ENCODE results near the gene RPS29.
A peak's percentile ranks its signal among the peaks of the same experiment; 100 is the strongest.
"Not testable (repeated sequence)": the region's sequence is repeated elsewhere in the genome, so short reads cannot be mapped to it uniquely, and the experiment has no call there.

RPS29 gene
- total RNA-seq = 572 to 729 reads per million in 2 donors

- DNase-seq = peak; percentile 77
Observed at GRCh38 chr14:49585803-49586672, at the start of gene RPS29. Gene RPS29, minus strand, starts transcription at chr14:49586380. Its CDS starts 34 bp downstream, at chr14:49586346.

DNA sequence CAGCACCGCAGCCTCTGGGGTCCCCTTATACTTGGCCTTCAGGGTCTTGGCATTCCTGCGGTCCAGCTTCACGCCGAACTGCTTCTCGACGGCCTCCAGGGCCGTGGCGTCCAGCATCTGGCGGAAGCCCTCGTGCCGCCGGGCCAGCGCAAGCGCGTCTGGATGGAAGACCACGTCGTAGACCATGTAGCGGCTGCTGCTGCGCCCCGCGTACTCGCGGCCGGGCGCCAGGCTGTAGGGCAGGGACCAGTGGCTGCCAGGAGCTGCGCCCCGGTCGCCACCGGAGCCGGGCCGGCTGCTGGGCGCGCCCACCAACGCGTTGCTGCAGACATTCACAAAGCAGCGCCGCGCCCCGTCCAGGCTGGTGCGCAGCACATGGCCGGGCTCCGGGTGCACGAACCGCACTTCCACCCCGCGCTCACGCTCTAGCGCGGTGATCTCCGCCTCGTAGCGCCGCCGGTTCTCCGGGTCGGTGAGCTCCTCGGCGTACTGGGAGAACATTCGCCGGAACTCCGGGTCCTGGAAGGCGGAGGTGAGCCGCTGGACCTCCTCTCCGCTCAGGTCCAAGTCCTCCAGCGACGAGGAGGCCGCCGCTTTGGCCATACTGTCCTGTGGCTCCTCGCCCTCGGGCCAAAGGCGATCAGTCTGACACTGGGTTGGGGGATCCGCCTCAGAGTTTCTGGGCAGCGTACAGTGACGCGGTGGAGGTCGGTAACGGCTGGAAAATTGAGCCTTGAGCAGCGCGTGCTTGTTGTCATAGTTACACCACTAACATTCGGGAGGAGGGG is 48.6 kb upstream of the RPS29 start, which contains the start of gene DNAAF2:
Gene DNAAF2, minus strand, starts transcription at position 698 of the 788 bp plus-strand sequence. Its CDS starts 95 bp downstream, at position 603.
- DNase-seq = peak; percentile 55

- peak; percentile 91 for DNase-seq
Observed at GRCh38 chr14:49633640-49634546, 47.7 kb upstream of the RPS29 start.

DNA sequence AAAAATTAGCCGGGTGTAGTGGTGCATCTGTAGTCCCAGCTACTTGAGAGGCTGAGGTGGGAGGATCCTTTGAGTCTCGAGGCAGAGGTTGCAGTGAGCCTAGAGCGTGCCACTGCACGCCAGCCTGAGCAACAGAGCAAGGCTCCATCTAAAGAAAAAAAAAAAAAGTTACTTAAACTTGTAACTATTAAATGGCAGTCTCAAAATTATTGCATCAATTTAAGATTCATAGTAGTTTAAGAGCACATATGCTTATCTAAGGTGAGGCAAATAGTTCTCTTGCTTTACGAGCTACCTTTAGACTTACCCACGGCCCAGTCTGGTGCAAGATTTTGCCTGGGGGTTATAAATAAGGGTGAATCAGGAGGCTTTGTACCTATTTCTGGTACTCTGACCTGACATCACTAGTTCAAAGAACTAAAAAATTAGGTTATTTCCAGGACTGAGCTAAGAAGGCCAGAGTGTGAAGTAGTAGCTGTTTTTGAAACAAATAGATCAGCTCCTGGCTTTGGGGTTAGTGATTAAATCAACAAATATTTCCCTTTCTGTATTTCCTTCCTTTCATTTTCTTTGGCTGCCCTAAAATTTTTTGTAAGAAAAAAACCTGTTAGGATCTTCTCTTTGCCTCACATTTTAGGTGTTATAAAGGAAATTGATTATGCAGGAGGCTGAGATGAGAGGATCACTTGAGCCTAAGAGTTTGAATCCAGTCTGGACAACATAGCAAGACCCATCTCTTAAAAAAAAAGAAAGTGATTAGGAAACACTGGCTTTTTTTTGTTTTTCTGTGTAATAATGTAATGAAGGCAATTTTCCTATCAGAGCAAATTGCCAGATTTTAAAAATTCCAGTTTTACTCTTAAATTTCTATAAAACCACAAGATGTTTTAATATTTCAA is 38.0 kb upstream of the RPS29 start:
- DNase-seq = no peak

DNA sequence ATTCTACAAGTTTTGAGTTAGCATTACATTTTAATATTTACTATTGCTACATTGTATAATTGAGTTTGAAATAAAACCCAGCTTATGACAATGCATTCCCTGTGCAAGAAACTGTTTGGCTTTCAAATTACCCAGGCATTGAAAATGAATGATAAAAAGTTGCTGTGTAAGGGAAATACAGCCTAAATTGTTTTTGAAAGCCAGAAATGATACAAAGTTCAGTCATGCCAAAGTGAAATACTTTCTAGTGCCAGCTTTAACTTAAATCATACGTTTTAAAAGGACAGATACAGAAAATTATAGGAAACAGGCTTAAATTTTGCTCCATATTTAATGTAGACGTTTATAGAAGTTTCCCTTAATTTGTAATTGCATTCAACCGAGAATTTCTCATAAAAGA is 37.2 kb upstream of the RPS29 start:
- DNase-seq = no peak

DNA sequence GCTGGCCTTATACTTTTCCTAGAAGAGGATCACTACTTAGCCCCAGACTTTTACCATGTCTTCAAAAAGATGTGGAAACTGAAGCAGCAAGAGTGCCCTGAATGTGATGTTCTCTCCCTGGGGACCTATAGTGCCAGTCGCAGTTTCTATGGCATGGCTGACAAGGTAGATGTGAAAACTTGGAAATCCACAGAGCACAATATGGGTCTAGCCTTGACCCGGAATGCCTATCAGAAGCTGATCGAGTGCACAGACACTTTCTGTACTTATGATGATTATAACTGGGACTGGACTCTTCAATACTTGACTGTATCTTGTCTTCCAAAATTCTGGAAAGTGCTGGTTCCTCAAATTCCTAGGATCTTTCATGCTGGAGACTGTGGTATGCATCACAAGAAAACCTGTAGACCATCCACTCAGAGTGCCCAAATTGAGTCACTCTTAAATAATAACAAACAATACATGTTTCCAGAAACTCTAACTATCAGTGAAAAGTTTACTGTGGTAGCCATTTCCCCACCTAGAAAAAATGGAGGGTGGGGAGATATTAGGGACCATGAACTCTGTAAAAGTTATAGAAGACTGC is 35.9 kb upstream of the RPS29 start:
- DNase-seq = no peak

GRCh38 chr14:49621114-49621881 is 35.1 kb upstream of the RPS29 start:
- peak; percentile 63 for DNase-seq

GRCh38 chr14:49620182-49621113 is 34.3 kb upstream of the RPS29 start, which contains the start of the genes MGAT2 and RPL36AL:
Gene MGAT2, plus strand, starts transcription at chr14:49620799. Its CDS starts 470 bp downstream, at chr14:49621269.
Gene RPL36AL, minus strand, starts transcription at chr14:49620626. Its CDS starts 1,522 bp downstream, at chr14:49619104.
- DNase-seq = peak; percentile 89

GRCh38 chr14:49619730-49620129 is 33.5 kb upstream of the RPS29 start:
- no peak for DNase-seq

DNA sequence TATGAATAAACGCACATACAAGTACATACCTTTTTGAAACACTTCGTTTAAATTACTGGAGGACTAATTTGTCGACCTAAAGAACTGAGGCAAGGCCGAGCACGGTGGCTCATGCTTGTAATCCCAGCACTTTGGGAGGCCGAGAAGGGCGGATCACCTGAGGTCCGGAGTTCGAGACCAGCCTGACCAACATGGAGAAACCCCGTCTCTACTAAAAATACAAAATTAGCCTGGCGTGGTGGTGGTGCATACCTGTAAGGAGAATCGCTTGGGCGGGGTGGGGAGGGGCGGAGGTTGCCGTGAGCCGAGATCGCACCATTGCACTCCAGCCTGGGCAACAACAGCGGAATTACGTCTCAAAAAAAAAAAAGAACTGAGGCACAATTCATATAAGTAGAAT is 33.1 kb upstream of the RPS29 start:
- DNase-seq = not testable (repeated sequence)

- DNase-seq = no peak
Observed at GRCh38 chr14:49617852-49618519, 31.8 kb upstream of the RPS29 start.

DNA sequence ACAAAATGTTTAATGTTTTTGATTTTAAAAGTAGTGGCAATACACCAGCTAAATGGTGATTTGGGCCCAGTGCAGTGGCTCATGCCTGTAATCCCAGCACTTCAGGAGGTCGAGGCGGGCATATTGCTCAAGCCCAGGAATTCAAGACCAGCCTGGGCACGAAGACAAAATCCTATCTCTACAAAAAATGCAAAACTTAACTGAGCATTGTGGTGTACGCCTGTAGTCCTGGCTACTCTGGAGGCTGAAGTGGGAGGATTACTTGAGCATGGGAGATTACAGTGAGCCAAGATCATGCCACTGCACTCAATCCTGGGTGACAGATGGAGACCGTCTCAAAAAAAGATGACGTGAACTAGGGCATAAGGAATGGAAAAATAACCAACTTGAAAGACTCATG is 29.6 kb upstream of the RPS29 start:
- no peak for DNase-seq

DNA sequence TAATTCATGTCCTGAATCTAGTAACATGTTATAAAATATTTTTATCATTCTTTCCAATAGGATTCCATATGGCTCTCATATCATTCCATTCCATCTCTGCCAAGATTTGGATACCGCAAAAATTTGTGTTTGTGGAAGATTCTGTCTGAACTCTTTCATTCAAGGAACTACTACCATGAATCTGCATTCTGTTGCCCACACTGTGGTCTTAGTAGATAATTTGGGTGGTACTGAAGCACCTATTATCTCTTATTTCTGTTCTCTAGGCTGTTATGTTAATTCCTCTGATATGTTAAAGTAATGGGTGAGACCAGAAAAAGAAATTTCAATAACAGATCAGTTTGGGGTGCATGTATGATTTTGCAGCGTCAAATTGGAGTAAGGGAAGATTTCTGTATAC is 28.0 kb upstream of the RPS29 start:
- no peak for DNase-seq

DNA sequence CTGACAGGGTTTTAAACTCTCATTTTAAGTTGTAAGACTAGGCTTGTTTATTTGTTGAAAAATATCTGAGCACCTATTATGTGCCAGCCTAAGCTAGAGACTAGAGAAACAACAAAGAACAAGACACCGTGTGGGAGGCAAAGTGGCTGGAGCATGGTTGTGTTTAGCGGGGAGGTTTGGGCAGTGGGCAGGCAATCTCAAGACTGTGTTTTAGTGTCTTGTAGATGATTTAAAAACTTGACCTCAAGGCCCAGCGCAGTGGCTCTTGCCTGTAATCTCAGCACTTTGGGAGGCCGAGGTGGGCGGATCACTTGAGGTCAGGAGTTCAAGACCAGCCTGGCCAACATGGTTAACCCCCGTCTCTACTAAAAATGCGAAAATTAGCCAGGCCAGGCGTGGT is 26.5 kb upstream of the RPS29 start:
- DNase-seq = no peak

GRCh38 chr14:49612251-49612650 is 26.1 kb upstream of the RPS29 start:
- DNase-seq = no peak

GRCh38 chr14:49607583-49607982 is 21.4 kb upstream of the RPS29 start:
- no peak for DNase-seq

- peak; percentile 70 for DNase-seq
Observed at GRCh38 chr14:49598485-49599300, 12.5 kb upstream of the RPS29 start, which contains the start of gene LRR1. Gene LRR1, plus strand, starts transcription at chr14:49598940. Its CDS starts 81 bp downstream, at chr14:49599021.

Measured in activated gamma-delta T cell (primary cell).